ENCODE measurements around the gene LPIN1. TPM values are rescaled to one million over a fixed set of nuclear protein-coding genes. Genes with fewer than 3 reads are reported as not detected.

Gene LPIN1
- total RNA-seq, 1 experiment from 2014 or later: 11.5 TPM

GRCh38 chr2:11745613-11746375 lies 638 bp upstream of the LPIN1 start:
- Histone ChIP-seq H3K36me3 (replicated peaks; ENCODE audit: control insufficient read depth, insufficient read depth, low read length) (no peaks in the 10 kb centered on the region), H3K27me3 (ENCODE audit: control insufficient read depth, insufficient read depth, low read length) (no peaks in the 10 kb centered on the region)

GRCh38 chr2:11746807-11747459 lies 501 bp downstream of the LPIN1 start:
- Histone ChIP-seq H3K27me3 (ENCODE audit: control insufficient read depth, insufficient read depth, low read length) (no peaks in the 10 kb centered on the region), H3K4me3 (ENCODE audit: insufficient read depth, low read depth, low read length) (peak overlapping the region; percentile 85), H3K36me3 (replicated peaks; ENCODE audit: control insufficient read depth, insufficient read depth, low read length) (no peaks in the 10 kb centered on the region)
- peak; percentile 74 for DNase-seq

More at GRCh38 chr2:11745613-11746375, 638 bp upstream of the LPIN1 start:
- no peak for DNase-seq
- H3K4me3 ChIP-seq (ENCODE audit: insufficient read depth, low read depth, low read length): peak overlapping the region; percentile 26; the same call in 1 of the 2 replicates

GRCh38 chr2:11748018-11748860 lies 1.8 kb downstream of the LPIN1 start:
- Histone ChIP-seq H3K36me3 (replicated peaks; ENCODE audit: control insufficient read depth, insufficient read depth, low read length) (no peaks in the 10 kb centered on the region), H3K4me3 (ENCODE audit: insufficient read depth, low read depth, low read length) (peak overlapping the region; percentile 1; the same call in 1 of the 2 replicates), H3K27me3 (ENCODE audit: control insufficient read depth, insufficient read depth, low read length) (no peaks in the 10 kb centered on the region)
- DNase-seq: no peak

- DNase-seq: no peak
- Histone ChIP-seq H3K4me3 (ENCODE audit: insufficient read depth, low read depth, low read length) (no peak overlapping the region), H3K27me3 (ENCODE audit: control insufficient read depth, insufficient read depth, low read length) (no peaks in the 10 kb centered on the region), H3K36me3 (replicated peaks; ENCODE audit: control insufficient read depth, insufficient read depth, low read length) (no peaks in the 10 kb centered on the region)
Observed at GRCh38 chr2:11748861-11749645, 2.6 kb downstream of the LPIN1 start.

- Histone ChIP-seq H3K27me3 (ENCODE audit: control insufficient read depth, insufficient read depth, low read length) (no peaks in the 10 kb centered on the region), H3K36me3 (replicated peaks; ENCODE audit: control insufficient read depth, insufficient read depth, low read length) (no peaks in the 10 kb centered on the region), H3K4me3 (ENCODE audit: insufficient read depth, low read depth, low read length) (no peak overlapping the region)
- DNase-seq: no peak
Observed at GRCh38 chr2:11749646-11750349, 3.4 kb downstream of the LPIN1 start.

GRCh38 chr2:11750422-11750821 lies 4.0 kb downstream of the LPIN1 start:
- Histone ChIP-seq H3K36me3 (replicated peaks; ENCODE audit: control insufficient read depth, insufficient read depth, low read length) (no peaks in the 10 kb centered on the region), H3K4me3 (ENCODE audit: insufficient read depth, low read depth, low read length) (no peak overlapping the region), H3K27me3 (ENCODE audit: control insufficient read depth, insufficient read depth, low read length) (no peaks in the 10 kb centered on the region)

GRCh38 chr2:11750917-11751316 lies 4.5 kb downstream of the LPIN1 start:
- H3K27me3 ChIP-seq (ENCODE audit: control insufficient read depth, insufficient read depth, low read length): no peaks in the 10 kb centered on the region
- no peak overlapping the region for H3K4me3 ChIP-seq (ENCODE audit: insufficient read depth, low read depth, low read length)
- no peak for DNase-seq
- no peaks in the 10 kb centered on the region for H3K36me3 ChIP-seq (replicated peaks; ENCODE audit: control insufficient read depth, insufficient read depth, low read length)

More at GRCh38 chr2:11750422-11750821, 4.0 kb downstream of the LPIN1 start:
- no peak for DNase-seq

GRCh38 chr2:11752906-11753305 lies 6.5 kb downstream of the LPIN1 start:
- no peaks in the 10 kb centered on the region for H3K27me3 ChIP-seq (ENCODE audit: control insufficient read depth, insufficient read depth, low read length)
- no peak overlapping the region for H3K4me3 ChIP-seq (ENCODE audit: insufficient read depth, low read depth, low read length)
- no peaks in the 10 kb centered on the region for H3K36me3 ChIP-seq (replicated peaks; ENCODE audit: control insufficient read depth, insufficient read depth, low read length)
- no peak for DNase-seq

GRCh38 chr2:11753452-11753885 lies 7.0 kb downstream of the LPIN1 start:
- H3K36me3 ChIP-seq (replicated peaks; ENCODE audit: control insufficient read depth, insufficient read depth, low read length): no peaks in the 10 kb centered on the region
- no peak for DNase-seq
- no peaks in the 10 kb centered on the region for H3K27me3 ChIP-seq (ENCODE audit: control insufficient read depth, insufficient read depth, low read length)
- no peak overlapping the region for H3K4me3 ChIP-seq (ENCODE audit: insufficient read depth, low read depth, low read length)

GRCh38 chr2:11753886-11754699 lies 7.7 kb downstream of the LPIN1 start:
- DNase-seq: no peak
- Histone ChIP-seq H3K27me3 (ENCODE audit: control insufficient read depth, insufficient read depth, low read length) (no peaks in the 10 kb centered on the region), H3K4me3 (ENCODE audit: insufficient read depth, low read depth, low read length) (no peak overlapping the region), H3K36me3 (replicated peaks; ENCODE audit: control insufficient read depth, insufficient read depth, low read length) (no peaks in the 10 kb centered on the region)

- H3K36me3 ChIP-seq (replicated peaks; ENCODE audit: control insufficient read depth, insufficient read depth, low read length): no peaks in the 10 kb centered on the region
- DNase-seq: no peak
- H3K4me3 ChIP-seq (ENCODE audit: insufficient read depth, low read depth, low read length): no peak overlapping the region
- no peaks in the 10 kb centered on the region for H3K27me3 ChIP-seq (ENCODE audit: control insufficient read depth, insufficient read depth, low read length)
Observed at GRCh38 chr2:11754700-11755015, 8.2 kb downstream of the LPIN1 start.

GRCh38 chr2:11757101-11757500 lies 10.7 kb downstream of the LPIN1 start:
- Histone ChIP-seq H3K4me3 (ENCODE audit: insufficient read depth, low read depth, low read length) (no peak overlapping the region), H3K27me3 (ENCODE audit: control insufficient read depth, insufficient read depth, low read length) (no peaks in the 10 kb centered on the region), H3K36me3 (replicated peaks; ENCODE audit: control insufficient read depth, insufficient read depth, low read length) (no peaks in the 10 kb centered on the region)
- DNase-seq: no peak

- H3K36me3 ChIP-seq (replicated peaks; ENCODE audit: control insufficient read depth, insufficient read depth, low read length): no peaks in the 10 kb centered on the region
- no peak for DNase-seq
- H3K4me3 ChIP-seq (ENCODE audit: insufficient read depth, low read depth, low read length): no peak overlapping the region
- H3K27me3 ChIP-seq (ENCODE audit: control insufficient read depth, insufficient read depth, low read length): no peaks in the 10 kb centered on the region
Observed at GRCh38 chr2:11758187-11758586, 11.8 kb downstream of the LPIN1 start.
